ENCODE data around the gene LMX1A.

- TF ChIP-seq POLR2A (IDR thresholded peaks at IDR 0.05) = no peak
- no peak for TF ChIP-seq CTCF (IDR thresholded peaks at IDR 0.05)
- no peak for TF ChIP-seq EP300 (IDR thresholded peaks at IDR 0.05)
- no peak for TF ChIP-seq POLR2AphosphoS5 (IDR thresholded peaks at IDR 0.05)
These were observed 140.8 kb downstream of the LMX1A start for GRCh38 chr1:165215676-165216075.

Measured in sigmoid colon (tissue), 4 donors.